ENCODE results near the gene TM4SF4.

Gene TM4SF4

GRCh38 chr3:149481491-149481890, 7.0 kb downstream of the TM4SF4 start:
- H3K9me3 ChIP-seq (ENCODE audit: control insufficient read depth, low read length): no peaks in the 10 kb centered on the region
- peaks cover 7% of the 10 kb centered on the region for H3K4me1 ChIP-seq (ENCODE audit: control insufficient read depth, insufficient read depth, low read length, poor library complexity, severe bottlenecking)
- H3K27ac ChIP-seq (ENCODE audit: low read depth, low read length, severe bottlenecking): no peak overlapping the region
- H3K36me3 ChIP-seq (ENCODE audit: control insufficient read depth, insufficient read depth, low read length): no peaks in the 10 kb centered on the region
- no CpG with 5 or more reads among the region's 2 CpGs for WGBS, 2 experiments (ENCODE audit: insufficient coverage in 2 of 2)
- H3K4me3 ChIP-seq (ENCODE audit: extremely low read depth, insufficient read depth, low read length, poor library complexity, severe bottlenecking): no peak overlapping the region

GRCh38 chr3:149486726-149487125, 12.2 kb downstream of the TM4SF4 start:
- Histone ChIP-seq H3K4me1 (ENCODE audit: control insufficient read depth, insufficient read depth, low read length, poor library complexity, severe bottlenecking) (peaks cover 12% of the 10 kb centered on the region), H3K4me3 (ENCODE audit: extremely low read depth, insufficient read depth, low read length, poor library complexity, severe bottlenecking) (no peak overlapping the region), H3K36me3 (ENCODE audit: control insufficient read depth, insufficient read depth, low read length) (no peaks in the 10 kb centered on the region), H3K27ac (ENCODE audit: low read depth, low read length, severe bottlenecking) (no peak overlapping the region), H3K9me3 (ENCODE audit: control insufficient read depth, low read length) (no peaks in the 10 kb centered on the region)
- WGBS, 2 experiments (ENCODE audit: insufficient coverage in 2 of 2): 91 to 92% methylated on average over 3 to 5 of the region's 5 CpGs

- no peaks in the 10 kb centered on the region for H3K36me3 ChIP-seq (ENCODE audit: control insufficient read depth, insufficient read depth, low read length)
- 53 to 64% methylated on average over 3 to 4 of the region's 6 CpGs for WGBS, 2 experiments (ENCODE audit: insufficient coverage in 2 of 2)
- no peak overlapping the region for H3K4me3 ChIP-seq (ENCODE audit: extremely low read depth, insufficient read depth, low read length, poor library complexity, severe bottlenecking)
- no peak overlapping the region for H3K27ac ChIP-seq (ENCODE audit: low read depth, low read length, severe bottlenecking)
- peaks cover 12% of the 10 kb centered on the region for H3K4me1 ChIP-seq (ENCODE audit: control insufficient read depth, insufficient read depth, low read length, poor library complexity, severe bottlenecking)
- no peaks in the 10 kb centered on the region for H3K9me3 ChIP-seq (ENCODE audit: control insufficient read depth, low read length)
These were observed 13.2 kb downstream of the TM4SF4 start for GRCh38 chr3:149487598-149488197.

- no peaks in the 10 kb centered on the region for H3K9me3 ChIP-seq (ENCODE audit: control insufficient read depth, low read length)
- no peaks in the 10 kb centered on the region for H3K36me3 ChIP-seq (ENCODE audit: control insufficient read depth, insufficient read depth, low read length)
- H3K4me3 ChIP-seq (ENCODE audit: extremely low read depth, insufficient read depth, low read length, poor library complexity, severe bottlenecking): no peak overlapping the region
- H3K27ac ChIP-seq (ENCODE audit: low read depth, low read length, severe bottlenecking): no peak overlapping the region
- H3K4me1 ChIP-seq (ENCODE audit: control insufficient read depth, insufficient read depth, low read length, poor library complexity, severe bottlenecking): peaks cover 12% of the 10 kb centered on the region
- 52 to 66% methylated on average over 3 of the region's 6 CpGs for WGBS, 2 experiments (ENCODE audit: insufficient coverage in 2 of 2)
These were observed 14.7 kb downstream of the TM4SF4 start for GRCh38 chr3:149489060-149489690.

- Histone ChIP-seq H3K4me1 (ENCODE audit: control insufficient read depth, insufficient read depth, low read length, poor library complexity, severe bottlenecking) (peaks cover 16% of the 10 kb centered on the region), H3K9me3 (ENCODE audit: control insufficient read depth, low read length) (no peaks in the 10 kb centered on the region), H3K4me3 (ENCODE audit: extremely low read depth, insufficient read depth, low read length, poor library complexity, severe bottlenecking) (no peak overlapping the region), H3K27ac (ENCODE audit: low read depth, low read length, severe bottlenecking) (no peak overlapping the region), H3K36me3 (ENCODE audit: control insufficient read depth, insufficient read depth, low read length) (no peaks in the 10 kb centered on the region)
These were observed 15.9 kb downstream of the TM4SF4 start for GRCh38 chr3:149490260-149490971.

GRCh38 chr3:149493315-149494021, 19.0 kb downstream of the TM4SF4 start:
- Histone ChIP-seq H3K36me3 (ENCODE audit: control insufficient read depth, insufficient read depth, low read length) (no peaks in the 10 kb centered on the region), H3K4me1 (ENCODE audit: control insufficient read depth, insufficient read depth, low read length, poor library complexity, severe bottlenecking) (peaks cover 16% of the 10 kb centered on the region), H3K9me3 (ENCODE audit: control insufficient read depth, low read length) (no peaks in the 10 kb centered on the region), H3K27ac (ENCODE audit: low read depth, low read length, severe bottlenecking) (no peak overlapping the region), H3K4me3 (ENCODE audit: extremely low read depth, insufficient read depth, low read length, poor library complexity, severe bottlenecking) (no peak overlapping the region)
- WGBS, 2 experiments (ENCODE audit: insufficient coverage in 2 of 2): 86 to 92% methylated on average over 8 of the region's 8 CpGs

GRCh38 chr3:149494022-149494758, 19.7 kb downstream of the TM4SF4 start:
- Histone ChIP-seq H3K27ac (ENCODE audit: low read depth, low read length, severe bottlenecking) (no peak overlapping the region), H3K4me1 (ENCODE audit: control insufficient read depth, insufficient read depth, low read length, poor library complexity, severe bottlenecking) (peaks cover 12% of the 10 kb centered on the region), H3K4me3 (ENCODE audit: extremely low read depth, insufficient read depth, low read length, poor library complexity, severe bottlenecking) (no peak overlapping the region), H3K36me3 (ENCODE audit: control insufficient read depth, insufficient read depth, low read length) (no peaks in the 10 kb centered on the region), H3K9me3 (ENCODE audit: control insufficient read depth, low read length) (no peaks in the 10 kb centered on the region)
- 0 to 42% methylated on average over 4 to 5 of the region's 11 CpGs for WGBS, 2 experiments (ENCODE audit: insufficient coverage in 2 of 2)

- H3K36me3 ChIP-seq (ENCODE audit: control insufficient read depth, insufficient read depth, low read length): no peaks in the 10 kb centered on the region
- WGBS, 2 experiments (ENCODE audit: insufficient coverage in 2 of 2): 91 to 92% methylated on average over 4 to 6 of the region's 6 CpGs
- no peaks in the 10 kb centered on the region for H3K9me3 ChIP-seq (ENCODE audit: control insufficient read depth, low read length)
- no peak overlapping the region for H3K27ac ChIP-seq (ENCODE audit: low read depth, low read length, severe bottlenecking)
- H3K4me3 ChIP-seq (ENCODE audit: extremely low read depth, insufficient read depth, low read length, poor library complexity, severe bottlenecking): no peak overlapping the region
- H3K4me1 ChIP-seq (ENCODE audit: control insufficient read depth, insufficient read depth, low read length, poor library complexity, severe bottlenecking): peaks cover 5% of the 10 kb centered on the region
These were observed 20.5 kb downstream of the TM4SF4 start for GRCh38 chr3:149494759-149495580.

- 94 to 100% methylated on average over 4 to 6 of the region's 6 CpGs for WGBS, 2 experiments (ENCODE audit: insufficient coverage in 2 of 2)
- no peaks in the 10 kb centered on the region for H3K9me3 ChIP-seq (ENCODE audit: control insufficient read depth, low read length)
- H3K36me3 ChIP-seq (ENCODE audit: control insufficient read depth, insufficient read depth, low read length): no peaks in the 10 kb centered on the region
- no peak overlapping the region for H3K27ac ChIP-seq (ENCODE audit: low read depth, low read length, severe bottlenecking)
- no peak overlapping the region for H3K4me3 ChIP-seq (ENCODE audit: extremely low read depth, insufficient read depth, low read length, poor library complexity, severe bottlenecking)
- H3K4me1 ChIP-seq (ENCODE audit: control insufficient read depth, insufficient read depth, low read length, poor library complexity, severe bottlenecking): peaks cover 4% of the 10 kb centered on the region
These were observed 21.2 kb downstream of the TM4SF4 start for GRCh38 chr3:149495581-149496125.

Data from mesodermal cell (in vitro differentiated cells).